BE2C (cell line): Measurements from ENCODE around the gene KRT32. TPM values are rescaled to one million over a fixed set of nuclear protein-coding genes. Genes with fewer than 3 reads are reported as not detected.

Experiments
- DNase-seq: peaks from one replicate; pipeline ENCODE4 v3.0.0-alpha.2; 2020
- H3K27me3 ChIP-seq: fragments of 250-450 bp; sonication (Bioruptor Pico); 2 replicates; pipeline ENCODE4 v1.5.1; 2020; ENCODE audit warnings: mild to moderate bottlenecking
- H3K36me3 ChIP-seq: fragments of 250-450 bp; sonication (Bioruptor Pico); 2 replicates; pipeline ENCODE4 v1.5.1; 2020; ENCODE audit warnings: mild to moderate bottlenecking
- H3K4me1 ChIP-seq: fragments of 250-450 bp; sonication (Bioruptor Pico); 2 replicates; pipeline ENCODE4 v1.5.1; 2020
- H3K4me3 ChIP-seq: 2 replicates; pipeline ENCODE4 v1.5.1; 2011; ENCODE audit warnings: low read depth, low read length
- H3K9me3 ChIP-seq: fragments of 250-450 bp; sonication (Bioruptor Pico); 2 replicates; pipeline ENCODE4 v1.5.1; 2020
- CTCF ChIP-seq: IDR thresholded peaks from 2 replicates; pipeline ENCODE4 v1.5.1; 2012; ENCODE audit warnings: mild to moderate bottlenecking, low read depth, low read length
- polyA plus RNA-seq: library from polyadenylated mRNA; unstranded; fragments of >200 nt; gene quantifications from one replicate; pipeline ENCODE4 v1.2.1, GENCODE V29; 2012; ENCODE audit warnings: low read depth, missing spikeins; ENCODE audit not compliant: insufficient read length, insufficient read depth

The KRT32 gene
- polyA plus RNA-seq, result not detected

- H3K9me3 ChIP-seq, result no peaks in the 10 kb centered on the region
- no peaks in the 10 kb centered on the region for H3K27me3 ChIP-seq
- no peak within 1 kb of the TSS for H3K4me3 ChIP-seq
- DNase-seq, result no peak
- H3K4me1 ChIP-seq, result peaks cover 11% of the 10 kb centered on the region; the same call in 1 of the 2 replicates
- H3K36me3 ChIP-seq, result no peaks in the 10 kb centered on the region
- TF ChIP-seq CTCF, result no peak
Measured at GRCh38 chr17:41466988-41467387, at the start of gene KRT32. Gene KRT32 (minus strand): TSS chr17:41467386. CDS start chr17:41467325, 61 bp downstream.

GRCh38 chr17:41516830-41517283 is 49.7 kb upstream of the KRT32 start:
- H3K36me3 ChIP-seq, result no peaks in the 10 kb centered on the region
- no peak for DNase-seq
- no peaks in the 10 kb centered on the region for H3K27me3 ChIP-seq
- no peak overlapping the region for H3K4me3 ChIP-seq
- H3K4me1 ChIP-seq, result peaks cover 37% of the 10 kb centered on the region
- H3K9me3 ChIP-seq, result no peaks in the 10 kb centered on the region
- no peak for TF ChIP-seq CTCF

- peaks cover 32% of the 10 kb centered on the region for H3K4me1 ChIP-seq
- DNase-seq, result no peak
- H3K27me3 ChIP-seq, result no peaks in the 10 kb centered on the region
- TF ChIP-seq CTCF, result no peak
- no peaks in the 10 kb centered on the region for H3K36me3 ChIP-seq
- no peak overlapping the region for H3K4me3 ChIP-seq
- H3K9me3 ChIP-seq, result no peaks in the 10 kb centered on the region
Measured at GRCh38 chr17:41516147-41516829, 49.1 kb upstream of the KRT32 start.

- no peaks in the 10 kb centered on the region for H3K9me3 ChIP-seq
- no peak for TF ChIP-seq CTCF
- no peak overlapping the region for H3K4me3 ChIP-seq
- no peak for DNase-seq
- H3K36me3 ChIP-seq, result no peaks in the 10 kb centered on the region
- H3K27me3 ChIP-seq, result no peaks in the 10 kb centered on the region
- H3K4me1 ChIP-seq, result peaks cover 8% of the 10 kb centered on the region
Measured at GRCh38 chr17:41513168-41513547, 46.0 kb upstream of the KRT32 start.

GRCh38 chr17:41512546-41513167 is 45.5 kb upstream of the KRT32 start:
- Histone ChIP-seq H3K36me3 (no peaks in the 10 kb centered on the region), H3K4me3 (no peak overlapping the region), H3K27me3 (no peaks in the 10 kb centered on the region), H3K4me1 (peaks cover 8% of the 10 kb centered on the region), H3K9me3 (no peaks in the 10 kb centered on the region)
- TF ChIP-seq CTCF, result no peak
- DNase-seq, result no peak

- no peaks in the 10 kb centered on the region for H3K27me3 ChIP-seq
- no peak for TF ChIP-seq CTCF
- H3K4me1 ChIP-seq, result peaks cover 8% of the 10 kb centered on the region
- H3K9me3 ChIP-seq, result no peaks in the 10 kb centered on the region
- no peaks in the 10 kb centered on the region for H3K36me3 ChIP-seq
- DNase-seq, result no peak
- no peak overlapping the region for H3K4me3 ChIP-seq
Measured at GRCh38 chr17:41511716-41512115, 44.5 kb upstream of the KRT32 start.
